ENCODE results near the gene MRC2.

DNA sequence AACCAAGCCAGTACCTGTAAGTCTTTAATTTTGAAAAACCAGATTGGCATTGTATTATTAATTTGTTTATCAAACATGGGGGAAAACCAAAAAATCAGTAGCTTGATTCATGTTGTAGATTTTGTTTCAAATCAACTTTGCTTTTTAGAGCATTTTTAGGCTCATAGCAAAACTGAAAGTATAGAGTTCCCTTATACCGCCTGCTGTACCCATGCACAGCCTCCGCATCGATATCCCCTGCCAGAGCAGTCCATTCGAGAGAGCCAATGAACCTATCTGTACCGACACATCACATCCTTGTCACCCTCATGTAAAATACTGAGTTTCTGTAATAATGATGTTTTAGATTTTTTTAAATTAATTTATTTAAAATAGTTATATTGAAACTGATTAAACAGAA lies 16.2 kb upstream of the MRC2 start:
- TF ChIP-seq, protein P1, sequence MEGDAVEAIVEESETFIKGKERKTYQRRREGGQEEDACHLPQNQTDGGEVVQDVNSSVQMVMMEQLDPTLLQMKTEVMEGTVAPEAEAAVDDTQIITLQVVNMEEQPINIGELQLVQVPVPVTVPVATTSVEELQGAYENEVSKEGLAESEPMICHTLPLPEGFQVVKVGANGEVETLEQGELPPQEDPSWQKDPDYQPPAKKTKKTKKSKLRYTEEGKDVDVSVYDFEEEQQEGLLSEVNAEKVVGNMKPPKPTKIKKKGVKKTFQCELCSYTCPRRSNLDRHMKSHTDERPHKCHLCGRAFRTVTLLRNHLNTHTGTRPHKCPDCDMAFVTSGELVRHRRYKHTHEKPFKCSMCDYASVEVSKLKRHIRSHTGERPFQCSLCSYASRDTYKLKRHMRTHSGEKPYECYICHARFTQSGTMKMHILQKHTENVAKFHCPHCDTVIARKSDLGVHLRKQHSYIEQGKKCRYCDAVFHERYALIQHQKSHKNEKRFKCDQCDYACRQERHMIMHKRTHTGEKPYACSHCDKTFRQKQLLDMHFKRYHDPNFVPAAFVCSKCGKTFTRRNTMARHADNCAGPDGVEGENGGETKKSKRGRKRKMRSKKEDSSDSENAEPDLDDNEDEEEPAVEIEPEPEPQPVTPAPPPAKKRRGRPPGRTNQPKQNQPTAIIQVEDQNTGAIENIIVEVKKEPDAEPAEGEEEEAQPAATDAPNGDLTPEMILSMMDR (IDR thresholded peaks at IDR 0.05), result no peak
- no peak for TF ChIP-seq POLR2A (IDR thresholded peaks at IDR 0.05)
